Epithelial cell of esophagus (primary cell): ENCODE results near the gene ZNF778.

ENCODE experiments used
- DNase-seq: peaks from one replicate; pipeline ENCODE4 v3.0.0; 2010; ENCODE audit warnings: low read depth
- H3K4me3 ChIP-seq: 2 replicates; pipeline ENCODE4 v1.5.1; 2011; ENCODE audit warnings: mild to moderate bottlenecking, low read length, control low read depth
- TF ChIP-seq, protein P1 (sequence below): IDR thresholded peaks from 2 replicates; pipeline ENCODE4 v1.5.1; 2011; ENCODE audit warnings: low read depth, mild to moderate bottlenecking, low read length, control low read depth, inconsistent platforms; ENCODE audit not compliant: insufficient read depth; ENCODE audit errors: missing control alignments

Gene ZNF778

DNA sequence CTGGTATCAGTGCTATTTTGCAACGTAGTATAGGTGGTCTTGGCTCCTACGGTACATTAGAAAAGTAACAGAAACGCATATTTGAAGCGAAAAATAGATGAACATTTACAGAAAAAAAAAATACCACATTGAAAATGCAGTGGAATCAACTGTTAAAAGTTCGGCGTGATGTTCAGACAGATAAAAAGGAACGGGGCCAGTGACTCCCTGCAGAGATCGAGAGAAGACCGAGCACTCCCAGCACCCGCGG lies 440 bp upstream of the ZNF778 start:
- H3K4me3 ChIP-seq: peak overlapping the region; percentile 93
- TF ChIP-seq, protein P1, sequence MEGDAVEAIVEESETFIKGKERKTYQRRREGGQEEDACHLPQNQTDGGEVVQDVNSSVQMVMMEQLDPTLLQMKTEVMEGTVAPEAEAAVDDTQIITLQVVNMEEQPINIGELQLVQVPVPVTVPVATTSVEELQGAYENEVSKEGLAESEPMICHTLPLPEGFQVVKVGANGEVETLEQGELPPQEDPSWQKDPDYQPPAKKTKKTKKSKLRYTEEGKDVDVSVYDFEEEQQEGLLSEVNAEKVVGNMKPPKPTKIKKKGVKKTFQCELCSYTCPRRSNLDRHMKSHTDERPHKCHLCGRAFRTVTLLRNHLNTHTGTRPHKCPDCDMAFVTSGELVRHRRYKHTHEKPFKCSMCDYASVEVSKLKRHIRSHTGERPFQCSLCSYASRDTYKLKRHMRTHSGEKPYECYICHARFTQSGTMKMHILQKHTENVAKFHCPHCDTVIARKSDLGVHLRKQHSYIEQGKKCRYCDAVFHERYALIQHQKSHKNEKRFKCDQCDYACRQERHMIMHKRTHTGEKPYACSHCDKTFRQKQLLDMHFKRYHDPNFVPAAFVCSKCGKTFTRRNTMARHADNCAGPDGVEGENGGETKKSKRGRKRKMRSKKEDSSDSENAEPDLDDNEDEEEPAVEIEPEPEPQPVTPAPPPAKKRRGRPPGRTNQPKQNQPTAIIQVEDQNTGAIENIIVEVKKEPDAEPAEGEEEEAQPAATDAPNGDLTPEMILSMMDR: no peak
- DNase-seq: no peak

DNA sequence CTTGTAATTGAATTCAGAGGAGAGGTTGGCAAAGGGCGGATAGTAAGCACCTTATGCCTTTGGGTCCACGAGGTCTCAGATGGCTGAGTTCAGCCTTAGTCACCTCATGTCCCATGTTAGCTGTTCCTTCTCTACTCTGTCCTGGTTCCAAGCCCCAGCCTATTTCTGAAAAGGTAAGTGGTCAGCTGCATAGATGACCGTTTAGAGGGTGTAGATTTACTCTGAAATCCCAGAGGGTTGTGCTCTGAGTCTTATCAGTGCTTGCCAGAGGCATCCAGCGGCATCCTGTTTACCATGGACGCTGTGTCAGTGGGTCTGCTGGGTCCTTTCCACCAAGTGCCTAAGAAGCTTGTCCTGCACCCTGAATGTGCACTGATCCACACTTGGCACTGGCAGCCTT lies 1.9 kb downstream of the ZNF778 start:
- no peak overlapping the region for H3K4me3 ChIP-seq
- no peak for DNase-seq
- TF ChIP-seq, protein P1: no peak

DNA sequence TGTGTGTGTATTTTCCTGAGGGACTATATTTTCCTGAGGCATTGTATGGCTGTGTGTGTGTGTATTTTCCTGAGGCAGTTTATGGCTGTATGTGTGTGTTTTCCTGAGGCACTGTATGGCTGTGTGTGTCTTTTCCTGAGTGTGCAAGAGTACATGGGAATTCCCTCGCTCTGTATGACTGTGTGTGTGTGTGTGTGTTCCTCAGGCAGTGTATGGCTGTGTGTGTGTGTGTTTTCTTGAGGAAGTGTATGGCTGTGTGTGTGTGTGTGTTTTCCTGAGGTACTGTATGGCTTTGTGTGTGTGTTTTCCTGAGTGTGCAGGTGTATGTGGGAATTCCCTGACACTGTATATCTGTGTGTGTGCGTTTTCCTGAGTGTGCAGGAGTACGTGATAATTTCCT lies 4.1 kb downstream of the ZNF778 start:
- no peak overlapping the region for H3K4me3 ChIP-seq
- no peak for DNase-seq
- TF ChIP-seq, protein P1: no peak

DNA sequence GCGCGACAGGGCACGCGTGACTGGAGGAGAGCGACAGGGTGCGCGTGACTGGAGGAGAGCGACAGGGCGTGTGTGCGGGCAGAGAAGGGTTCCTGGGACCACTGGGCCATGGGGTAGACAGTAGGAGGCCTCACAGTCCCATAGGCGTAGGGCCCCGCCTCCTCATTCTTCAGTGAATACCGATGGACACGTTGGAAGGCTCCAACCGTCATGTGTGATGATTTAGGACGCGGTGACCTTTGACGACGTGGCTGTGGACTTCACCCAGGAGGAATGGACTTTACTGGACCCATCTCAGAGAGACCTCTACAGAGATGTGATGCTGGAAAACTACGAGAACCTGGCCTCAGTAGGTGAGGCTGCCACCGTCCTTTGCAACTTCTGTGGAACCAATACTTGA lies 5.4 kb downstream of the ZNF778 start:
- TF ChIP-seq, protein P1: no peak
- H3K4me3 ChIP-seq: no peak overlapping the region
- DNase-seq: no peak

DNA sequence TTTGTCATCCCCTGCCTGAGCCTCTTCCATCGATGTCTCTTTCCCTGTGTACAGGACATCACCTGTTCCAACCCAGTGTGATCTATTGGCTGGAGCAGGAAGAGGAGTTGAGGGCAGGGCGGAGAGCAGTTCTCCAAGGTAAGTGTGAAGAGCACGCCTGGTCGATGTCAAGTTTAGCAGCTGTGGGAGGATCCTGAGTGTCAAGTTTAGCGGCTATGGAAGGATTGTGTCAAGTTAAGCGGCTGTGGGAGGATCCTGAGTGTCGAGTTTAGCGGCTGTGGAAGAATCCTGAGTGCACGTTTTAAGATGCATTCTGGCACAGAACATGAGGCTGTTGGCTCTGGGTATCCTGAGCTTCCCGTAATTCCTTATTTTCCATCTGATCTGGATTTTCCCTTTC lies 7.2 kb downstream of the ZNF778 start:
- no peak overlapping the region for H3K4me3 ChIP-seq
- DNase-seq: no peak
- TF ChIP-seq, protein P1: no peak

DNA sequence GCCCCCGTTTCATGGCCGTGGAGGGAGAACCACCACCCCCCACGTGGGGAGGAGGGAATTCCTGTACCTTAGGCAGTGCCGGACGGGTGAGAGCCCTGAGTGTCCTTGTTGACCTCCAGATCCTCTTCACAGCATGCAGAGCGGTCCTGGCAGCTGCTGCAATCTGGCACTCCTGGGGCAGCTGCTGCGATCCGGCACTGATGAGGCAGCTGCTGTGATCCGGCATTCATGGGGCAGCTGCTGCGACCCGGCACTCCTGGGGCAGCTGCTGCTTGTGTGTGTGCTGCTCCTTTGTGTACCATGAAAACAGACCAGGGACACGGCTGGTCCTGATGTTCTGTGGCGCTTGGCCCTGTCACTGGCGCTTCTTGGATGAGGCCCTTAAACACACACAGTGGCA lies 12.8 kb downstream of the ZNF778 start:
- H3K4me3 ChIP-seq: no peak overlapping the region
- TF ChIP-seq, protein P1: no peak
- DNase-seq: no peak

DNA sequence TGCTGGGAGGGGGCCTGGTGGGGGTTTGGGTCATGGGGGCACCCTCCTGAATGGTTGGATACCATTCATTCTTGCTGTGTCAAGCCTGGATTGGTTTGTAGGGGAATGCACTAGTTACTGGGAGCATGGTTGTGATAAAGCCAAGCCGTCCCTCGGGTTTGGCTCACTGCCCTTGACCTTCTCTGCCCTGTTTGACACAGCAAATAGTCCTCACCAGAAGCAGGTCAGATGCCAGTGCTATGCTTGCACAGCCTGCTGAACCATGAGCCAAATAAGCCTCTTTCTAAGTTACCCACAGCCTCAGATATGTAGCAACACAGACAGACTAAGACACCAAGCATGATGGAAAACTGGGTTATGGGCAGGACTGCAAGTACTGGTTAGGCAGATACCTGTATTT lies 14.6 kb downstream of the ZNF778 start:
- no peak overlapping the region for H3K4me3 ChIP-seq
- TF ChIP-seq, protein P1: no peak
- no peak for DNase-seq
